Stimulated activated CD4-positive, alpha-beta T cell treated with anti-CD3 and anti-CD28 coated beads, Interleukin-12 subunit alpha, Interleukin-12 subunit beta, amount 100 ng/mL, for 24 hours (primary cell): ENCODE results near the gene PCCB.
"Not testable (repeated sequence)": the region's sequence is repeated elsewhere in the genome, so short reads cannot be mapped to it uniquely, and the experiment has no call there.

ENCODE experiments used
- DNase-seq, 2 experiments: peaks; one replicate each; pipeline ENCODE4 v3.0.0-alpha.2; 2020; ENCODE audit warnings: low read depth in 2 of 2

The PCCB gene

GRCh38 chr3:136250059-136250902 is at the start of gene PCCB:
TSS of gene PCCB (plus strand) at chr3:136250340. CDS start at chr3:136250376, 36 bp downstream.
- DNase-seq, result peak; percentile 83 to 90

- no peak for DNase-seq
These were observed 42.5 kb upstream of the PCCB start for GRCh38 chr3:136207489-136208115.

- DNase-seq, result no peak
These were observed 40.2 kb upstream of the PCCB start for GRCh38 chr3:136209921-136210320.

- DNase-seq, result no peak
These were observed 38.6 kb upstream of the PCCB start for GRCh38 chr3:136211547-136211946.

GRCh38 chr3:136222746-136223145 is 27.4 kb upstream of the PCCB start:
- DNase-seq, result not testable (repeated sequence)

- DNase-seq, result no peak
These were observed 17.7 kb upstream of the PCCB start for GRCh38 chr3:136232413-136232812.

- no peak for DNase-seq
These were observed 14.6 kb upstream of the PCCB start for GRCh38 chr3:136235545-136235944.

GRCh38 chr3:136236109-136236508 is 14.0 kb upstream of the PCCB start:
- no peak for DNase-seq

- no peak for DNase-seq
These were observed 13.0 kb upstream of the PCCB start for GRCh38 chr3:136237103-136237502.

GRCh38 chr3:136237961-136238649 is 12.0 kb upstream of the PCCB start:
- no peak for DNase-seq

GRCh38 chr3:136239094-136239493 is 11.0 kb upstream of the PCCB start:
- no peak for DNase-seq

- DNase-seq, result no peak
These were observed 4.4 kb upstream of the PCCB start for GRCh38 chr3:136245691-136246090.

- no peak for DNase-seq
These were observed 2.7 kb upstream of the PCCB start for GRCh38 chr3:136247436-136247835.

- DNase-seq, result no peak
These were observed 2.1 kb upstream of the PCCB start for GRCh38 chr3:136247855-136248590.

- no peak for DNase-seq
These were observed 1.0 kb upstream of the PCCB start for GRCh38 chr3:136249091-136249490.

GRCh38 chr3:136249593-136249992 is 547 bp upstream of the PCCB start:
- no peak for DNase-seq

- DNase-seq, result no peak
These were observed 842 bp downstream of the PCCB start for GRCh38 chr3:136250903-136251460.

- no peak for DNase-seq
These were observed 1.4 kb downstream of the PCCB start for GRCh38 chr3:136251511-136251910.

- DNase-seq, result no peak
These were observed 5.7 kb downstream of the PCCB start for GRCh38 chr3:136255672-136256406.

- DNase-seq, result no peak
These were observed 8.1 kb downstream of the PCCB start for GRCh38 chr3:136258199-136258598.

- no peak for DNase-seq
These were observed 11.7 kb downstream of the PCCB start for GRCh38 chr3:136261826-136262225.
